ENCODE data around the gene OR2A2. TPM values are rescaled to one million over a fixed set of nuclear protein-coding genes. Genes with fewer than 3 reads are reported as not detected.

Gene OR2A2
- total RNA-seq = not detected

- H3K36me3 ChIP-seq = no peaks in the 10 kb centered on the region
- no peaks in the 10 kb centered on the region for H3K27me3 ChIP-seq (replicated peaks; ENCODE audit: insufficient read depth)
- intact Hi-C loops (cut with DNase I) = no loop called here
- no peak within 1 kb of the TSS for H3K27ac ChIP-seq
- no peak within 1 kb of the TSS for H3K4me3 ChIP-seq
- 86% methylated on average over 2 of the region's 2 CpGs for WGBS
- TF ChIP-seq CTCF (IDR thresholded peaks at IDR 0.05) (no peak), POLR2AphosphoS5 (IDR thresholded peaks at IDR 0.05) (no peak), POLR2A (IDR thresholded peaks at IDR 0.05) (no peak)
- H3K9me3 ChIP-seq = no peaks in the 10 kb centered on the region
- DNase-seq (ENCODE audit: low spot score) = no peak
- H3K4me1 ChIP-seq (replicated peaks) = no peaks in the 10 kb centered on the region
Measured at GRCh38 chr7:144109283-144109682, at the start of gene OR2A2. Gene OR2A2, plus strand, starts transcription at chr7:144109583. Its CDS starts 0 bp downstream, at chr7:144109583.

- Histone ChIP-seq H3K36me3 (no peaks in the 10 kb centered on the region), H3K27me3 (replicated peaks; ENCODE audit: insufficient read depth) (no peaks in the 10 kb centered on the region), H3K4me1 (replicated peaks) (no peaks in the 10 kb centered on the region), H3K27ac (no peak overlapping the region), H3K9me3 (no peaks in the 10 kb centered on the region), H3K4me3 (no peak overlapping the region)
- 45% methylated on average over 3 of the region's 3 CpGs for WGBS
- TF ChIP-seq CTCF (IDR thresholded peaks at IDR 0.05) (peak in 1 of 4 experiments; percentile 27), POLR2A (IDR thresholded peaks at IDR 0.05) (no peak), POLR2AphosphoS5 (IDR thresholded peaks at IDR 0.05) (no peak)
- DNase-seq (ENCODE audit: low spot score) = no peak
- intact Hi-C loops (cut with DNase I) = no loop called here
Measured at GRCh38 chr7:144063710-144064109, 45.7 kb upstream of the OR2A2 start.

GRCh38 chr7:144069511-144069910, 39.9 kb upstream of the OR2A2 start, which contains the start of gene OR2A25:
Gene OR2A25, plus strand, starts transcription at chr7:144069811. Its CDS starts 4,409 bp downstream, at chr7:144074220.
- H3K36me3 ChIP-seq = no peaks in the 10 kb centered on the region
- TF ChIP-seq CTCF (IDR thresholded peaks at IDR 0.05) (no peak), POLR2A (IDR thresholded peaks at IDR 0.05) (no peak), POLR2AphosphoS5 (IDR thresholded peaks at IDR 0.05) (no peak)
- H3K27ac ChIP-seq = no peak within 1 kb of the TSS
- no peak within 1 kb of the TSS for H3K4me3 ChIP-seq
- no peaks in the 10 kb centered on the region for H3K4me1 ChIP-seq (replicated peaks)
- 86% methylated on average over 1 of the region's 1 CpG for WGBS
- intact Hi-C loops (cut with DNase I) = no loop called here
- no peaks in the 10 kb centered on the region for H3K27me3 ChIP-seq (replicated peaks; ENCODE audit: insufficient read depth)
- H3K9me3 ChIP-seq = no peaks in the 10 kb centered on the region
- no peak for DNase-seq (ENCODE audit: low spot score)

GRCh38 chr7:144069953-144070352, 39.4 kb upstream of the OR2A2 start:
- Histone ChIP-seq H3K4me1 (replicated peaks) (no peaks in the 10 kb centered on the region), H3K27ac (no peak overlapping the region), H3K27me3 (replicated peaks; ENCODE audit: insufficient read depth) (no peaks in the 10 kb centered on the region), H3K4me3 (no peak overlapping the region), H3K9me3 (no peaks in the 10 kb centered on the region), H3K36me3 (no peaks in the 10 kb centered on the region)
- intact Hi-C loops (cut with DNase I) = no loop called here
- DNase-seq (ENCODE audit: low spot score) = no peak
- WGBS = 57% methylated on average over 2 of the region's 2 CpGs
- TF ChIP-seq POLR2AphosphoS5 (IDR thresholded peaks at IDR 0.05) (no peak), CTCF (IDR thresholded peaks at IDR 0.05) (no peak), POLR2A (IDR thresholded peaks at IDR 0.05) (no peak)

- Histone ChIP-seq H3K36me3 (no peaks in the 10 kb centered on the region), H3K9me3 (no peaks in the 10 kb centered on the region), H3K27me3 (replicated peaks; ENCODE audit: insufficient read depth) (no peaks in the 10 kb centered on the region), H3K4me1 (replicated peaks) (no peaks in the 10 kb centered on the region), H3K4me3 (no peak overlapping the region), H3K27ac (no peak overlapping the region)
- DNase-seq (ENCODE audit: low spot score) = no peak
- TF ChIP-seq POLR2A (IDR thresholded peaks at IDR 0.05) = no peak
- TF ChIP-seq POLR2AphosphoS5 (IDR thresholded peaks at IDR 0.05) = no peak
- TF ChIP-seq CTCF (IDR thresholded peaks at IDR 0.05) = no peak
- 96% methylated on average over 8 of the region's 8 CpGs for WGBS
- intact Hi-C loops (cut with DNase I) = no loop called here
Measured at GRCh38 chr7:144074374-144074773, 35.0 kb upstream of the OR2A2 start.
